ENCODE data around the gene SCMH1. TPM values are rescaled to one million over a fixed set of nuclear protein-coding genes. Genes with fewer than 3 reads are reported as not detected.
"Not testable (repeated sequence)": the region's sequence is repeated elsewhere in the genome, so short reads cannot be mapped to it uniquely, and the experiment has no call there.

Gene SCMH1
- polyA plus RNA-seq, 3 donors = 39.0 to 44.2 (median 40.4) TPM

DNA sequence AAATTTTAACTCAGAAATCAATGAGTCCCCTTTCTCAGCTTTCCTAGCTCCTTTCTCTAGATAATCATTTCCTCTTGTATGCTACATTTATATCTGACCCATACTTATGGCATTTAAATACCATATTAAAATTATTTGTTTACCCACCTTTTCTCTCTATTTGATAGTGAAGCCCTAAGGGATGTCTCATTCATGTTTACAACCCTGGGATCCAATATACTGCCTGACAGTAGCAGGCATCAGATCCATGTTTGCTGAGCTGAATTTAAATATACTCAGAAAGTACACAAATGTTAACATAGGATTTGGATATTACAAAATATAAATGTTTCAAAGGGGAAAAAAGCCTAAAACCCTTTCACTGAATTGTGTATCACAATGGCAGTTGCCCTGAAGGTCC lies 26.5 kb downstream of the SCMH1 start:
- no peak for DNase-seq

DNA sequence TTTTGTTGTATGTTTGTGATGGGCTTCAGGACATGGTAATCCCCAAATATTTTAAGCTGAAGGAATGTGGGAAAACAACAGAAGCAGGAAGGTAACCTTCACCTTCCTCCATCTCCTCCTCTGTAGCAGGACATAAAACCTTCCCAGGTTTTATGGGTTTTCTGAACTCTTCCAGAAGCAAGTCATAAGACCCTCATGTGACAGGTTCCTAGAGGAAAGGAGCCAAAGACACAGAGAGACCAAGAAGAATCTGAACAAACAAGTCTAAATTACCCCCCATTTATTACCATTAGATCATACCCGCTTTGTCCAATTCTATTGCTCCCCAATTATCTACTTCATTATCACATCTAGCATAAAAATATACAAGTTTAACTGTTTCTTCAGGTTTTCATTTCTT lies 28.8 kb downstream of the SCMH1 start:
- DNase-seq = no peak

DNA sequence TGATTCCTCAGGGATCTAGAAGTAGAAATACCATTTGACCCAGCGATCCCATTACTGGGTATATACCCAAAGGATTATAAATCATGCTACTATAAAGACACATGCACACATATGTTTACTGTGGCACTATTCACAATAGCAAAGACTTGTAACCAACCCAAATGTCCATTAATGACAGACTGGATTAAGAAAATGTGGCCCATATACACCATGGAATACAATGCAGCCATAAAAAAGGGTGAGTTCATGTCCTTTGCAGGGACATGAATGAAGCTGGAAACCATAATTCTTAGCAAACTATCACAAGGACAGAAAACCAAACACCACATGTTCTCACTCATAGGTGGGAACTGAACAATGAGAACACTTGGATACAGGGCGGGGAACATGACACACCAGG lies 30.5 kb downstream of the SCMH1 start:
- DNase-seq = not testable (repeated sequence)

DNA sequence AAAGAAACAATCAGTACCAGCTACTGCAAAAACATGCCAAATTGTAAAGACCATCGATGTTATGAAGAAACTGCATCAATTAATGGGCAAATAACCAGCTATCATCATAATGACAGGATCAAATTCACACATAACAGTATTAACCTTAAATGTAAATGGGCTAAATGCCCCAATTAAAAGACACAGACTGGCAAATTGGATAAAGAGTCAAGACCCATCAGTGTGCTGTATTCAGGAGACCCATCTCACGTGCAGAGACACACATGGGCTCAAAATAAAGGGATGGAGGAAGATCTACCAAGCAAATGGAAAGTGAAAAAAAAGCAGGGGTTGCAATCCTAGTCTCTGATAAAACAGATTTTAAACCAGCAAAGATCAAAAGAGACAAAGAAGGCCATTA lies 35.1 kb downstream of the SCMH1 start:
- not testable (repeated sequence) for DNase-seq

DNA sequence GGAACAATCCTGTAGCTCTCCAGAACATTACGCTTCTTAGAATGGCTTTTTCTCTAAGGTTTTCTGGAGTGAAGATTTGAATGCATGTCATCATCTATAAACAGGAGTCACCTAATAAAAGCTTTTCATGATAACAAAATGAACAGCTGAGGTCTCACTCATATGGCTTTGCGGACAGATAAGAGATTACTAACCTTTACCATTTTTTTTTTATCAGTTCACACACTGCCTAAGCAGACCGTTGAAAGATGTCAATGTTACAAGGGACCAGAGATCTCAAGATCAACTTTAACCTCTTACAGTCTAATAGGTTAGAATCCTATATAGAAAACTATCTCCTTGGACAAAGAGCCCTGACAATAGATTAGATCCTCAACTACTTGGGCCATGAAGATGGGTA lies 41.4 kb downstream of the SCMH1 start:
- no peak for DNase-seq

DNA sequence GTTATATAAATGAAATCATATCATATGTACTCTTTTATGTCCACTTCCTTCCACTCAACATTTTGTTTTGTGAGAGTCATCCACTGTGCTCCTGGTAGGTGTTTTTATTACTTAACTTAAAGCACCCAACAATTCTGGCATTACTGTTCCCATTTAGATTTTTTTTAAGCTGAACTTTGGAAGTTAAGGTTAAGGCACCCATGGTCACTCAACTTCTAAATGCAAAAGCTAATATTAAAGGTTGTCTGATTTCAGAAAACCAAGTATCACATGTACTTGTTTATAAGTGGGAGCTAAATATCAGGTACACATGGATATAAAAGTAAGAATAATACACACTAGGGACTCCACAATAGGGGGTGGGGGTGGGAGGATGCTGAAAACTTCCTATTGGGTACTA lies 42.7 kb downstream of the SCMH1 start:
- no peak for DNase-seq

DNA sequence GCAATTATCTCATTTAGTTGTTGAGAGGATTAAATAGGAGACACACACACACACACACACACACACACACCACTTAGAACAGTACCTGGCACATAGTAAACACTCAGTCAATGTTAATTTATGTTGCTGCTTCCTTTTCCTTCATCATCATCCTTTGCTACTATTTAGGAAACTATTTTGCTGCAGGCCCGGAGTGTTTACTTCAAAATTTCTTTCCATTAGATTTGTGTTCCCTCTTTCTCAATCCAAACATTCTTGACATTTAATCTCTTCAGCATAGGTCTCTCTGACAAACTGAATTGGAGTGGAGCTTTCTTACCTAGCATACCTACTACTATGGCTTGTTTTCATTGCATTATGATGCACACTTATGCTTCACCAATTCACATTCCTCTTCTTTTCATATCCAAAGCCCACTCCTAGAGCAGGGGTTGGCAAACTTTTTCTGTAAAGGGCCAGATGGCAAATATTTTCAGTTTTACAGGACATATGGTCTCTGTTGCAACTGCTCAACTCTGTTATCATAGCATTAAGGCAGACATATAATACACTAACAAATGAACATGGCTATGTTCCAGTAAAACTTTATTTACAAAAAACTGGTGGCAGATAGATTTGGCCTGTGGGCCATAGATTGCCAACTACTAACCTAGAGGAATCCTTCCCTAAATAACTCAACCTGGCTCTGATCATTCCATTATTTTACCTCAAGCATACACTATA lies 49.5 kb downstream of the SCMH1 start:
- no peak for DNase-seq

DNA sequence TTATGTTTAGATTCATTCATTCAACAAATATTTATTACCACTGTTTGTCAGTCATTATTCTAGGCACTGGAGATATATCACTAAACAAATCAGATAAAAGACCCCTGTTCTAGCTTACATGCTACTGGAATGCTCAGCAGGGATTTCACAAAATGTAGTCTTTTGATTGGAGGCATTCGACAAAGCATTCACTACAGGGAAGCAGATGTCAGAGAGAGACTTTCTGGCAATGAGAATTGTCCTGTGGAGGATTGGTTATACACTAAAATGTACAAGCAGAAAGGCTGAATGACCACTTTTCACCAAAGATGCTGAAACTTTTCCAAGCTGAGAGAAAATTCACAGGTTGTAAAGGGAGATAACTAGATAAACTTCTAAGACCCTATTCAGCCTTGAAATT lies 57.7 kb downstream of the SCMH1 start:
- no peak for DNase-seq

DNA sequence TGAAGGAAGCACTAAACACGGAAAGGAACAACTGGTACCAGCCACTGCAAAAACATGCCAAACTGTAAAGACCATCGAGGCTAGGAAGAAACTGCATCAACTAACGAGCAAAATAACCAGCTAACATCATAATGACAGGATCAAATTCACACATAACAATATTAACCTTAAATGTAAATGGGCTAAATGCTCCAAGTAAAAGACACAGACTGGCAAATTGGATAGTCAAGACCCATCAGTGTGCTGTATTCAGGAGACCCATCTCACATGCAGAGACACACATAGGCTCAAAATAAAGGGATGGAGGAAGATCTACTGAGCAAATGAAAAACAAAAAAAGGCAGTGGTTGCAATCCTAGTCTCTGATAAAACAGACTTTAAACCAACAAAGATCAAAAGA lies 63.9 kb downstream of the SCMH1 start:
- not testable (repeated sequence) for DNase-seq

DNA sequence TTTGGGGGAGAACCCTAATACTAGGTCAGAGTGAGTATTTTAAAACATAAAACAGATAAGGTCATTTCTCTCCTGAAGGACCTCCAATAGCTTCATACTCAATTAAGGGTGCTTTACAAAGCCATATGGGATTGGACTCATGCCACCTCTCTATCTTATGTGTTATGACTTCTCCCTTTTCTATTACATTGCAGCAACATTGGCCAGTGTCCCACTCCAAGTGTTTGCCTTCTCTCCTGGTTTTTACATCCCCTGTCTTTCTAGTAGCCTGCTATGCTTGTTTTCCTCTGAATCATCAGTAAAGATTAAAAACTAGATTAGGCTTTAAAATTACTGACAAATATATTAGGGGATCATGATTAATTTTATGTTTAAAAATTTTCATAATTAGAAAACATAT lies 66.6 kb downstream of the SCMH1 start:
- DNase-seq = no peak

DNA sequence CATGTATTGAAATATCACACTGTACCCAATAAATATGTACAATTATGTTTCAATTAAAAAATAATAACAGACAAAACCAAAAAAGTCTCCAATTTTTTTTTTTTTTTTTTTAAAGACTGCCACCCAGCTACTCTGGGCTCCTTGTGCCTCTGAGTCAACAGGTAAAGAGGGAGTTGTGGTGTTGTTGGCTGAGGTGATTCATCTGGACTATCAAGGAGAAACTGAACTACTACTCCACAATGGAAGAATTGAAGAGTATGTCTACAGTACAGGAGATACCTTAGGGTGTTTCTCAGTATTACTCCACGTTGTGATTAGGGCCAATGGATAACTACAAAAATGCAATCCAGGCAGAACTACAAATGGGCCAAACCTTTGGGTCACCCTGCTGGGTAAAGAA lies 67.9 kb downstream of the SCMH1 start:
- DNase-seq = no peak

DNA sequence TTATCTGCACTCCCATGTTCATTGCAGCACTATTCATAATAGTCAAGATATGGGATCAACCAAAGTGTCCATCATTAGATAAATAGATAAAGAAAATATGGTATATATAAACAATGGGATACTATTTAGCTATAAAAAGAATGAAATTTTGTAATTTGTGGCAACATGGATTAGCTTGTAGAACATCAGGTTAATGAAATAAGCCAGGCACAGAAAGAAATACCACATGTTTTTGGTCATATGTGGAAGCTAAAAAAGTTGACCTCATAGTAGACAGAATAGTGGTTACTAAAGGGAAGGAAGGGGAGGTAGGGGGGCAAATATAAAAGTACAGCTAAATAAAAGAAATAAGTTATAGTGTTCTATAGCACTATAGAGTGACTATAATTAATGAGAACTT lies 68.5 kb downstream of the SCMH1 start:
- DNase-seq = no peak

DNA sequence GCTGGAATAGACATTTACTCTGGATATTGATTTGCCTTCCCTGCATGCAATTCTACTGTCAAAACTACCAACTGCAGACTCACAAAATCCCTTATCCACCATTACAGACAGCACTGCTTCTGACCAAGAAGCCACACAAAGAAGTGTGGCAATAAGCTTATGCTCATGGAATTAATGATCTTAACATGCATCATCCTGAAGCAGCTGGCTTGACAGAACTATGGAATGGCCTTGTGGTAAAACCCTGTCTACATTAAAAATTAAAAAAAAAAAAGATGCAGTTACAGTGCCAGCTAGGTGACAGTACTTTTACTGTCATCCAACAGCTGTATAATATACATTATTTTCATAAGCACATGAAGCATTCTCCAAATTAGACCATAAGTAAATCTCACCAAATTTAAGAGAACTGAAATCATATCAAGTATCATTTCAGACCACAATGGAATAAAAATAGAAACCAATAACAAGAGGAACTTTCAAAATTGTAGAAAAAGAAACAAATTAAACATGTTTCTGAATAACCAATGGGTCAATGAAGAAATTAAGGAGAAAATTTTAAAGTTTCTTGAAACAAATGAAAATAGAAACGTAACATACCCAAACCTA lies 70.7 kb downstream of the SCMH1 start:
- no peak for DNase-seq

DNA sequence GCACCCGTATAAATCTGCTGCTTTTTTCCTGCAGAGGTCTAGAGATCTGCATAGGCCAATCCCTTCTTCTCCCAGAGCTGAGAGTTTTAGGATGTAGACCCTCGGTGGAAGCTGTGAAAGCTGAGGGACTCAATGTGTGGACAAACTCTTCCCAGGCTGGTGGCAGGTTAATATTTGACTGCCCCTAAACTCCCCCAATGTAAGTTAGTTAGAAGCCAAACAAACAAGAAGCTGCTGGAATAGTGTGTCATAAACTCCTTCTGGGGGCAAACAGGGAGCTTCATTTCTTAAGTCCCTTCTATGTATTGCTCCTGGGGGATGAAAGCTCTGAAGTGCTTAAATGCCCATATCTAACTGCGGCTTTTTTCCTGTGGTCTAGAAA lies 72.3 kb downstream of the SCMH1 start:
- no peak for DNase-seq

DNA sequence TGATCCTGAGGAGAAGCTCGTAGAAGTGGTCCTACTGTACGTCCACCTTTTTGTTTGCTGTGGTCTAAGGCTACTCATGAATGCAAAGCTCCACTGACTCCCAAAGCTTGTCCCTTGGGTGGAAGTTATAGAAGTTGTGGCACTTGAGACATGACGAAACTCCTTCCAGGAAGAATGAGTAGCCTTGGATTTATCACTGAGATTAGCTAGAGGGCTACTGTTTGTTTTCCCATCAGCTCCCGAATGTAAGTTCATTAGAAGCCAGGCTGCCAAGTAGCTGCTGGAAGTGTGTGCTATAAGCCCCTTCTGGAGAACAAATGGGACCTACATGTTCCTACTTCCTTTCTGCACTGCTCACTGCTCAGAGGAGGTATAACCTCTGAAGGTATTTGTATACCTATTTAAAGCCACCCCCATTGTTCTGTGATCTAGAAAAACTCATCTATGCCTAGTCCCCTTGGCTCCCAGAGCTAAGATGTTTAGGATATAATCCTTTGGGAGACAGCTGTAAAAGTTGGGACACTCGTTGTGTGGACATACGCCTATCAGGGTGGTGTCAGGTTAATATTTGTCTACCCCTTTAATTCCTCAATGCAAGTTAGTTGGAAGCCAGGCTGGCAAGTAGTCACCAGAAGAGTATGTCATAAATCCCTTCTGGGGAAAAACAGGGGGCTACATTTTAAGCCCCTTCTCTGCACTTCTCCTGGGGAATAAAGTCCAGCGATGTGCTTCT lies 72.9 kb downstream of the SCMH1 start:
- DNase-seq = no peak

DNA sequence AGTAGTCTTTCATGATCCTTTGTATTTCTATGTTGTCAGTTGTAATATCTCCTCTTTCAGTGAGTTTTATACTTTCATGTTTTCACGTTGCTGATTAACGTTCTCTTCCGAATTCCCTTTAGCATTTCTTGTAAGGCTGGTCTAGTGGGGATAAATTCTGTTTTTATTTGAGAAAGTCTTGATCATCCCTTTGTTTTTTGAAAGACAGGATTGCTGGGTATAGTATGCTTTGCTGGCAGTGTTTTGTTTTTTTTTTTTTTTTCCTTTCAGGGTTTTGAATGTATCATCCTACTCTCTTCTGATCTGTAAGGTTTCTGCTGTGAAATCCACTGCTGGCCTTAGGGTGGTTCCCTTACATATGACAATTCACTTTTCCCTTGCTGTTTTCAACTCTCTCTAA lies 74.4 kb downstream of the SCMH1 start:
- no peak for DNase-seq

DNA sequence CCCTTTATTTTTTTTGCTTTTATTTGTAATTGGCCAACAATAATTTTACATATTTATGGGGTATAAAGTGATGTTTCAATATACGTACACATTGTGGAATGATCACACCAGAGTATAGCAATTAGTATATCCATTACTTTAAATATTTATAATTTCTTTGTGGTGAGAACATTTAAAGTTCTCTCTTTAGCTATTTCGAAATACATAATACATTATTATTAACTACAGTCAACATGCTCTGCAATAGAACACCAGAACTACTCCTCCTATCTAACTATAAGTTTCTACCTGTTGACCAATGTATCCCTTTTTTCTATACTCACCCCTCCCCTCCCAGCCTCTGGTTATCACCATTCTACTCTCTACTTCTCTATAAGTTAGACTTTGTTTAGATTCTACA lies 77.4 kb downstream of the SCMH1 start:
- DNase-seq = no peak

DNA sequence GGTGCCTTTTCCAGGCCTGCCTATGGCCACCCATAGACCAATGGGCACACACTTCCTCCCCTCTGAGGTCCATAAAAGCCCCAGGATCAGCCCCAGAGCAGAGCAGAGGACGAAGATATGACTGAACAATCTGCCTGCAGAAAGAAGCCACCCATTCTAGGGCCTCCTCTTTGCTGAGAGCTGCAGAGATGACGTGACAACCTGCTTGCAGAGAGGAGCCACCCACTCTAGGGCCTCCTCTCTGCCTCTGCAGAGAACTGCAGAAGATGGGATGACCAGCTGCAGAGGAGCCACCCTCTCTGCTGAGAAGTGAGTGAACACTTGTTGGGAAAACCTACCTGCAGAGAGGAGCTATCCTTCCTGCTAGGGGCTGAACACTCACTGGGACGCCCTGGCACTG lies 79.7 kb downstream of the SCMH1 start:
- no peak for DNase-seq

DNA sequence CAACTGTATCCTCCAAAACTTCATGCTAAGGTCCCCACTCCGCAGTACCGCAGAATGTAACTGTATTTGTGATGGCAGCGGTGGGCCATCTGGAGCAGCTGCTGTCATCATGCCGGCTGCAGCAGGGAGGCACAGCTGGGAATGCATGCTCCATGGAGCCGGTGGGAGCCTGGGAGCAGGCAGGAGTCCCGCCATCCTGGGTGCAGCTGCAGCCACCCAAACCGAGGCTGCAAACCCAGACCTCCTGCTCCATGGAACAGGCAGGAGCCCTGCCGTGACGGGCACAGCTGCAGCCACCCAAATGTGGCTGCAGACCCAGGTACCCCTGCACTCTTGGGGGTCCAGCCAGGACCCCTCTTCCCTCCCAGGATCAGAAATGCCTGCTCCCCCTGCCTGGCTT lies 80.3 kb downstream of the SCMH1 start:
- DNase-seq = no peak

DNA sequence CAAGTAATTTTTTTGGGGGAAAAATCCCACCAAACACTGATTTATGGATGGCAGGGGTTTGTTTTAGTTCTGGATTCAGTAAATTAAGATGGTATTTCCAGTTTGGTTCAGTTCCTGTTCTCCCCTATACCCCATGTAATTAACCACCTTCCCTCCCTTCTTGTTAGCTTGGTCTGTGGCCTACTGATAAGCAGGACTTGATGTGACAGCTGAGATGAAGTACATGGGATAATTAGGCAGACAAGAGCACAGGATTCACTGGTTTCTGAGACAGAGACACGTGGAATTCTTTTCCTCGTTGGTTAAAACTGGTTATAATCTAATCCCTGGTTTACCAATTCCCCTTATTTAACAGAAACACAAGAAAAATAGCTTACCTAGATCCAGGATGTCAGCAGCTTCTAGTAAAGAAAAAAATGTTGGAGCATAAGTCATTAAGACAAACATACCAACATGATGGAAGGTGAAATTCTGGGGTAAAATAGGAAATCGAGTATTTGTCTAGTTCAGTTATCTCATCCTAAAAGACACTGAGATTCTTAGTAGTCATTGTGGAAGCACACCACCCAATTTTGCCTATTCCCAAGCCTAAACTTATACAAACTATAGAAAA lies 81.5 kb downstream of the SCMH1 start:
- no peak for DNase-seq

DNA sequence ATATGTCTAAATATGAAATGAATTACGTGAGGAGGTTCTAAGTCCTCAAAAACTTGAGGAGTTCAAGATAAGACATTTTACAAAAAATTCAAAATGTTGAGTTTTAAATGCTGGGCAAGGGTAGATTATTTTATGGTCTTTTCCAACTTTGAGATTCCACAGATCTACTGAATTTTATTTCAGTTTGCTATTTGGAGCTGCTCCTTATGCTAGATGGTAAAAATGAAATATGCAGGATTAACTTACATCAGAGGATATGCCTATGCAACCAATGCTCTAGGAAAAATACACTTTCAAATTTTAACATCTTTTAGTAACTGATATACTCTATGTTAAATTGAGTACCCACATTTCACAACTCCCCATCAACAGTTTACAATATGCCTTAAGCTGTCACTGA lies 83.1 kb downstream of the SCMH1 start:
- no peak for DNase-seq

DNA sequence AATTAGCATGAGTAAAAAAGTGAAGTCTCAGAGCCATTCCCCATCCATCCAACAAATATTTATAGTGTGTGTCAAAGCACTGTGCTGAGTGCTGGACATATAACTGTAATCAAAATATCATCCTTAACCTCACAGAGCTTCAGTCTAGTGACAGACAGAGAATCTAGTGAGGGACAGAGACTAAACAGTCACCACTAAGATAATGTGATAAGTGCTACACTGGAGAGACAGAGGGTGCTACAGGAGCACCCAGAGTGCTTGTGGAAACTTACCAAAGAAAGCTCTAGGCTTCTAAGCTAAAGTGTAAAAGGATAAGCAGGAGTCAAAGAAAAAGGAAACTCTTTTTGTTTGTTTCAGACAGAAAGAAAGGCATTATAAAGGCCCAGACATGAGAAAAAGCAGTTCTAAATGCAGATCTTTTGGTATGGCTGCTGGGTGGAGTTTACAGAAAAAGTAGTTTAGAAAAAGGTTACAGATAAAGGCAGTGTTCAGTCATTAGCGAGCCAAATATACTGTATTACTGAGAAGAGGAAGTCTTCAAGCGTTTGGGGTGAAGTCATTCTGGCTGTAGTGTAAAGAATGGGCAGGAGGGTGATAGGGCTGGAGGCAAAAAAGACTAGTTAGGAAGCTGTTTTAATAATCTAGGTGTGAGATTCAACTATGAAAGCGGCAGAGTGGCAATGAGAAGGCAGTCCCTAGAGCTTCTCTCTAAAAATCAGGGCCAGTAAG lies 83.8 kb downstream of the SCMH1 start:
- no peak for DNase-seq
